Stimulated activated CD4-positive, alpha-beta T cell treated with anti-CD3 and anti-CD28 coated beads, Interleukin-4, amount 100 ng/mL, for 4 hours (primary cell): ENCODE data around the gene NRG4.
"Not testable (repeated sequence)": the region's sequence is repeated elsewhere in the genome, so short reads cannot be mapped to it uniquely, and the experiment has no call there.

Experiments used
- DNase-seq, 2 experiments: peaks; one replicate each; pipeline ENCODE4 v3.0.0-alpha.2; 2020

NRG4 gene

GRCh38 chr15:75992897-75993296 lies 19.3 kb downstream of the NRG4 start:
- DNase-seq: no peak

- DNase-seq: no peak
Measured at GRCh38 chr15:75989875-75990274, 22.3 kb downstream of the NRG4 start.

GRCh38 chr15:75989045-75989444 lies 23.2 kb downstream of the NRG4 start:
- no peak for DNase-seq

DNA sequence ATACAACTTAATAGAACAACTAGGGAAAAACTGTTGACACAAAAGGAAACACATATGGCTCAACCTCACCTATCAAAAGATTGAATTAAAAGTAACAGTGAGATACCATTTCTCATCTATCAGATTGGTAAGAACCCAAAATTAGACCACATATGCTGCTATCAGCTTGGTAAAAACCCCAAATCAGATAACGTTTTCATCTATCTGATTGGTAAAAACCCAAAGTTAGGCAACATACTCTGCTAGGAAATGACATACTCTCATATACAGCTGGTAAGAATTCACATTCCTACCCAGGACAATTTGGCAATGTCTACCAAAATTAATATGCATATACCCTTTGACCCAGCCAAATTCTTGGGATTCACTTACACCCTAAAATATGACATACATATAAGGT lies 26.3 kb downstream of the NRG4 start:
- DNase-seq: no peak

- DNase-seq: not testable (repeated sequence)
Measured at GRCh38 chr15:75984706-75985105, 27.5 kb downstream of the NRG4 start.

- no peak for DNase-seq
Measured at GRCh38 chr15:75982468-75982867, 29.8 kb downstream of the NRG4 start.

- DNase-seq: no peak
Measured at GRCh38 chr15:75981149-75981815, 30.9 kb downstream of the NRG4 start.

DNA sequence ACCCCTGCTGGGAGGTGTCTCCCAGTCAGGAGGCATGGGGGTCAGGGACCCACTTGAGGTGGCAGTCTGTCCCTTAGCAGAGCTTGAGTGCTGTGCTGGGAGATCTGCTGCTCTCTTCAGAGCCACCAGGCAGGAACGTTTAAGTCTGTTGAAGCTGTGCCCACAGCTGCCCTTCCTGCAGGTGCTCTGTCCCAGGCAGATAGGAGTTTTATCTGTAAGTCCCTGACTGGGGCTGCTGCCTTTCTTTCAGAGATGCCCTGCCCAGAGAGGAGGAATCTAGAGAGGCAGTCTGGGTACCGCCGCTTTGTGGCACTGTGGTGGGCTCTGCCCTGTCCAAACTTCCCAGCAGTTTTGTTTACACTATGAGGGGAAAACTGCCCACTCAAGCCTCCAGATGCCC lies 35.5 kb downstream of the NRG4 start:
- not testable (repeated sequence) for DNase-seq

DNA sequence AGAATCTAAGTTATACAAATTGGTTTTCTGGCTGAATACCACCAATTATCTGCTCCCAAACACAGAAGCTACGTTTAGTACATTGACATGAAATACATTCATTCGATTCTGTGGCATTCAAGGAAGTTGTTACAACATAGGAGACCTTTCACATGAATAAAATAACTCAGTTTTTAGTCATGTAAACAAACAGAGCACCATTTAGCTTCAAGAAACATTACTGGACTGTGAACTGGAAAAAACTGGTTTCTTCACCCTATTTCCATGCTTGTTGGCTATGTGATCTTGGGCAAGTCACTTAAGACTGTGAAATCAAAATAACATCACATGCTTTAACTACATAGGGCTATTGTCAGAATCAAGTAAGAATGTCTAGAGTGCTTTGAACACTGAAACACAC lies 46.2 kb downstream of the NRG4 start:
- DNase-seq: no peak

DNA sequence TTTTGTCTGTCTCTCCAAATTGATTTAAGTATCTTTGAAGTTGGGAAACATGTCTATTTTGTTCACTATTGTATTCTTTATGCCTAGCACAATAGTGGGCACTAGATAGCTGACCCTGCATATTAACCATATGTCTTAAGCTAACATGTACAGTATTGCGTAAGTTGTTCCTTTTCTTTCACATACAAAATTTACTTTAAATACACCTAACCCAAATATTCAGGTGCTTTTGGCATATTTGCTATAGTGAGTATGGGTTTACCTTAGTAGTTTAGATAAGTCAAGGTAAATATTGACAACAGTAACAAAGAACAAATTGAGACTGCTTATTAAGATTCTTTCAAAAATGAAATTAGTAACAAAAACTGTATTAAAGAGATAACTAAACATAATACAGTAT lies 50.9 kb downstream of the NRG4 start:
- DNase-seq: no peak

DNA sequence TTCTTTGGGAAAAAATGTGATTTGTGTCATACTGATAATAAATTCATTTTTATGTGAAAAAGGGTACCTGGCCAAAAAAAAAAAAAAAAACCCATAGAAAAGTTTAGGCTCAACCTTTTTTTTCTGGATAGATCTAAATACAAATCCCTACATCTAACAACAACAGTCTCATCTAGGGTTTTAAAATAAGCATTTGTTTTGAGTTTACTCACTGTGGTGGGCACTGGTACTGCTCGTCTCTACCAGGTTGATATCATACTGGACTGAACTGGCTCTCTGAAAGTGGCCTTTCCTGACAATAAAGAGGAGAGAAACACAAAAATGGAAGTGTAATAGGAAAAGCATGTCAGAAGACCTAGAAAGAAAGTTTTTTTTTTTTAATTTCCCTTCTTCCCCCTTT lies 56.5 kb downstream of the NRG4 start:
- DNase-seq: no peak

DNA sequence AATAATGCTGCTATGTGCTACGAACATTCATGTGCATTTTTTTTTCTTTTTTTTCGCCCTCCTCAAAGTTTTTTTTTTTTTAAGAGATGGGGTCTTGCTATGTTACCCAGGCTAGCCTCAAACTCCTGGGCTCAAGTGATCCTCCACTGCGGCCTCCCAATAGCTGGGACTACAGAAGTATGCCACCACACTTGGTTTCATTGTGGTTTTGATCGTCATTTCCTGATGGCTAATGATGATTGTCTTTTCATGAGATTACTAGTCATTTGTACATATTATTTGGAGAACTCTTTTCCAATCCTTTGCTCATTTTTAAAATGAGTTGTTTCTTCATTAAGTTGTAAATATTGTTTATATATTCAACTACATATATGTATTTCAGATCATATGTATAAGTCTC lies 59.7 kb downstream of the NRG4 start:
- DNase-seq: no peak

GRCh38 chr15:75948761-75949296 lies 63.4 kb downstream of the NRG4 start:
- no peak for DNase-seq

DNA sequence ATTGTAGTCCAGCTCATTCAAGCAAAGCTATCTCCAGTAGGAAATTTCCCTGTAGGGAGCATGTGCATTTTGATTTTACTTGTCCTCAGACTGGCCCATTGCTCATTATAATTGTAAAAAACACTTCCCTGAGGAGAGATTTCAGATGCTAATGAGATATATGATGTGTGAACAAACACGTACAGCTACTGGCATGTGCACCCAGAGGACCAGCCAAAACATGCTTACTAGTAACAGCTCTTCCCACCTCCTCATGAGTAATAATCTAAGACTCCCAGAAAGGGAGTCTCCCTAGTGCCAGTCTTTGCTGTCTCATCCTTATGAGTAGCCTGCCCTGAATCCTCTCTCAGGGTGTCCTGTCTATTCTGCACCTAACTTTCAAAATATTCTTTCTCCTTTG lies 65.1 kb downstream of the NRG4 start:
- DNase-seq: no peak

DNA sequence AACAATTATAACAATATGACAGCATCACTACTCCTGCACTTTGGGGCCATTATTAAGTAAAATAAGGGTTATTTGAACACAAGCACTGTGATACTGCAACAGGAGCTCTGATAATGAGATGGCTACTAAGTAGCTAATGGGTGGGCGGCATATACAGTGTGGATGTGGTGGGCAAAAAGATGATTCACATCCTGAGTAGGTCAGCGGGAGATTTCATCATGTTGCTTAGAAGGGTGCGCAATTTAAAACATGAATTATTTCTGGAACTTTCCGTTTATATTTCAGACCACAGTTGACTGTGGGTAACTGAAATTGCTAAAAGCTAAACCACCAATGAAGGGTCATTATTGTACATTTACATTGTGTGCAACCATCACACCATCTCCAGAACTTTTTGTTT lies 66.3 kb downstream of the NRG4 start:
- no peak for DNase-seq

DNA sequence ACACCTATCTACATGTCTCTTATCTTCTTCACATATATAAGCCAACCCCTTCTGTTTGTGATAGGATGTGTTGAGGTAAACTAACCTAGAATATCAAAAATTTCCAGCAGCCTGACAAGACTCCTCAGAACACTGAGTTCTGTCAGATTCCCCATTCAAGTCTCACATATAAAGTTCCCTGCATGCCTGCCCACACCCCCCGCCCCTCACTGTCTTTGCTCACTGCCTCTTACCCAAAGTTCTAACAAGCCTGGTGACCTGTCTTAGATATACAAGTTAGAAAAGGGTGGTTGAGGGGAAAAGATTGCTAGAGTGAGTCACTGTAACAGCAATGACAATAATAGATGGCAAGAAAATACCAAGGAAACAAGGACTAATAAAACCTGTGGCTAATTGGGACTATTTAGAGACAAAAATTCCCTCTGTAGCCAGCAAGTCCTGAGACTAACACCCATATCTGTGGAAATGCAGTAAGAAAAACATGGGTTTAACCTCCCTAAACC lies 68.5 kb downstream of the NRG4 start:
- DNase-seq: no peak

DNA sequence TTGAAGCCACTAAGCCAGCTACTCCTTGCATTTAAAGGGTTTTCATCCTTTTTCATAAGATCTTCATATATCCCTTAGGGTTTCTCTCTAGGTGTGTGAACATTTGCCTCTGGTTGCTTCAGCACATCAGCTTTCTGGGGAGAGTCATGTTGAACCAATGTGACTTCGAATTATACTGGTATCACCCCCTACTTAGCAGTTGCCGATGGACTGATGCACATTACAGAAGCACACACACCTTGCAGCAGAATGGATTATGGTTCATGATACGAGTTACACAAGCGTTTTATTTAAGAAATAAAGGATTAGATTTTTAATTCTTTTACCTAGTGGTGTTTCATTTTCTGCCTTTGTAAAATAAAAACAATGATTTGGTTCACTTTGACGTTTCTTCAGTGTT lies 69.0 kb downstream of the NRG4 start:
- no peak for DNase-seq

- no peak for DNase-seq
Measured at GRCh38 chr15:75942464-75942863, 69.8 kb downstream of the NRG4 start.

DNA sequence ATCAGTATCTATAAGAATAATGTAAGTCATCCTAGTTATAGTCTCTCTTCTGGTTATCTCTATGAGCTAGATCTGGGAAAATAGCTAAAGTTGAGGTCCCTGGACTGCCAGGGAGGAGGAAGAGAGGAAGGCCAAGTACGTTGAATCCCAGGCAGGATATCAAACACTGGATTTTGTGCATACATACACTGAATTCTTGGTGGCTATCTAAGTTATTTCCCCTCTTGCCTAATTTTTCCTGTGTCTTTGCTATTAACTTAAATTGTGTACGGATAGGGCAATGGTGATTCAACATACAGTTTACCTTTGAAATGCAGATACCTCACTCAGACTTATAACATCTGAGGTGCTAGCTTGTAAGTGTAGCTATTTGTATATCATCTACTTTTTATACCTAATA lies 81.4 kb downstream of the NRG4 start:
- DNase-seq: no peak

DNA sequence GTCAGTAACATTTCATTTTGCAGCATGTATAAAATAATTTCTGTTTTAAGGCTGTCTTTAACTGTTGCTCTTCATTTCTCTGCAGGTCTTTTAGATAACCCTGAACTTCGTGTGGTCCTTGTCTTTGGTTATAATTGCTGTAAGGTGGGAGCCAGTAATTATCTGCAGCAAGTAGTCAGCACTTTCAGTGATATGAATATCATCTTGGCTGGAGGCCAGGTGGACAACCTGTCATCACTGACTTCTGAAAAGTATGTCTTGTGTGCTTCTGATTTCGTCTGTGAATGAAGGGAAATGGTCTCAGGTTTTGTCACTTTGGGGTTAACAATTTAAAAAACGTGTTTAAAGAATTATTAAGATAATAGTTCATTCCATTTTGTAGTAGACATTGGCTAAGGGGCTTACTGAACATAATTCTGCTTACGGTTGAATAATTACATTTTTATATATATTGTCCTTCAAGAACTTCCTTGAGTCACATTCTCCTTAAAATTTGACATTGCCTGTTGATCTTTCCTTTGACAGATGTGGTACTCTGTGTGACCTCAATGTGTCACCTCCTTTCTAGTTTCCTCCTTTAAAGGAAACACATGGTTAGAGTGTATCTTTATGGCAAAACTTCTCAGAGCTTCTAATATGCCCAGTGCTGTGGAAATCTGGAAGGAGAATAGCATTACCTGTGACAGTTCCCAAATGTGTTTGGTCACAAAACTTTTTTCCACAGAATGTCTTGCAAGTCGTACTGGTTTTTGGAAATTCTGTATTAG lies 82.2 kb downstream of the NRG4 start:
- DNase-seq: no peak

GRCh38 chr15:75928680-75929608 lies 83.3 kb downstream of the NRG4 start:
- DNase-seq: no peak

DNA sequence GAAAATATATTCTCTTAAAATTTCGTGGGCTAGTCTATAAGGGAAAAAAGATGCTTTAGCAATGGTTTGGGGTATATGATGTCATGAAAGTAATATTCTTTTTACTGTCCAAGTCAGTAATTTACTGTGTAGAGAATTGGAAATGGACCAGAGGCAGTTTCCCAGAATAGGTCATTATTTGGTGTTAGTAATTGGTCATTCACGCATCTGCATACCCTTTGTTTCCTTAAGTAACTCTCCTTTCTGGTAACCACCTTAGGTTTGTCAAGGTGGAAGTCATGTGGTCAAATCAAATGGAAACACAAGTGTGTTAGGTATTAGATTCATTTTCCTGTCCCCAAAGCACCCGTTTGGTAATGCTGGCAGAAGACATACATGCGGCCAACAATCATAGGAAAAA lies 84.6 kb downstream of the NRG4 start:
- no peak for DNase-seq

DNA sequence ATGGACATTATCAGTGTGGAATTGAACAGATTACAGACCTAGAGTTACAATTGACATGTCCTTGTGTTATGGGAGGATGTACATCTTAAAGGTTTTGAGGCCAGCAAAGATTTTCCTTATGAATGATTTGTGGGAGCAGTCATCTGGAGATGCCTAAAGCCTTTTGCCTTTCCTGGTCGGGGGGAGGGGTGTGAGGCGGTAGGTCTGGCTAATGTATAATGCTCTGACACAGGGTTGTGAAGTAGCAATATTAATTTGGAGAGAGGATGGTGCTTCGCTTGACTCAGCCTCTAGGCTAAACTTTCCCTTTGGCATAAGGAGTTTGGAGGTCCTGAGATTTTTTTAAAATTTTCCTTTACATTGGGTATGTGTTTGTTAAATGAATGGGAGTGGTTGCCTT lies 85.3 kb downstream of the NRG4 start:
- DNase-seq: no peak
